Keratinocyte (primary cell): Measurements from ENCODE around the gene TIMM50. TPM values are rescaled to one million over a fixed set of nuclear protein-coding genes. Genes with fewer than 3 reads are reported as not detected.

Source experiments
- DNase-seq: peaks from one replicate; pipeline ENCODE4 v3.0.0-alpha.2; 2011; ENCODE audit warnings: low read depth, missing footprints, low spot score
- FAIRE-seq: peaks from 2 replicates; lab custom pipeline; 2011; peaks lifted over from hg19 to GRCh38; lab: Jason Lieb, UNC
- H2AFZ ChIP-seq: 2 replicates; pipeline ENCODE4 v1.6.0; 2012; ENCODE audit warnings: low read length, control low read depth, inconsistent platforms; ENCODE audit not compliant: control insufficient read depth
- H3K27ac ChIP-seq: 2 replicates; pipeline ENCODE4 v1.5.1; 2011; ENCODE audit warnings: low read length; ENCODE audit not compliant: control insufficient read depth, insufficient read depth
- H3K27me3 ChIP-seq: 3 replicates; pipeline ENCODE4 v1.6.0; 2011; ENCODE audit warnings: low read length; ENCODE audit not compliant: control insufficient read depth, insufficient read depth; ENCODE audit errors: extremely low read depth
- H3K36me3 ChIP-seq, 2 experiments: 2 replicates in 1 of 2; 3 replicates in 1 of 2; pipeline ENCODE4 v1.5.1; 2011; ENCODE audit warnings: low read length in 2 of 2, mild to moderate bottlenecking in 1 of 2; ENCODE audit not compliant: control insufficient read depth in 2 of 2, insufficient read depth in 2 of 2; ENCODE audit errors: extremely low read depth in 1 of 2
- H3K4me1 ChIP-seq: 3 replicates; pipeline ENCODE4 v1.5.1; 2011; ENCODE audit warnings: low read length; ENCODE audit not compliant: control insufficient read depth, insufficient read depth; ENCODE audit errors: extremely low read depth
- H3K4me2 ChIP-seq: 3 replicates; pipeline ENCODE4 v1.6.0; 2011; ENCODE audit warnings: low read depth, low read length; ENCODE audit not compliant: control insufficient read depth, insufficient read depth; ENCODE audit errors: extremely low read depth
- H3K4me3 ChIP-seq, 3 experiments: fragments of 200-600 bp in 1 of 3; sonication (generic) in 1 of 3; 2 replicates in 2 of 3; 3 replicates in 1 of 3; pipeline ENCODE4 v1.5.1; 2011 to 2016; ENCODE audit warnings: low read length in 3 of 3, mild to moderate bottlenecking in 3 of 3, control low read depth in 2 of 3, inconsistent platforms in 1 of 3, low read depth in 1 of 3, mixed read lengths in 1 of 3, mixed run types in 1 of 3, moderate library complexity in 1 of 3; ENCODE audit not compliant: control insufficient read depth in 2 of 3, insufficient read depth in 2 of 3; ENCODE audit errors: extremely low read depth in 1 of 3
- H3K79me2 ChIP-seq: 2 replicates; pipeline ENCODE4 v1.6.0; 2012; ENCODE audit warnings: low read length; ENCODE audit not compliant: control insufficient read depth, insufficient read depth
- H3K9ac ChIP-seq: 3 replicates; pipeline ENCODE4 v1.6.0; 2011; ENCODE audit warnings: low read length; ENCODE audit not compliant: control insufficient read depth, insufficient read depth; ENCODE audit errors: extremely low read depth
- H3K9me1 ChIP-seq: 3 replicates; pipeline ENCODE4 v1.6.0; 2011; ENCODE audit warnings: low read length; ENCODE audit not compliant: control insufficient read depth, insufficient read depth; ENCODE audit errors: extremely low read depth
- H3K9me3 ChIP-seq: 2 replicates; pipeline ENCODE4 v1.5.1; 2012; ENCODE audit warnings: low read depth, low read length; ENCODE audit not compliant: control insufficient read depth
- H4K20me1 ChIP-seq: 3 replicates; pipeline ENCODE4 v1.6.0; 2011; ENCODE audit warnings: low read length; ENCODE audit not compliant: control insufficient read depth, insufficient read depth; ENCODE audit errors: extremely low read depth
- CTCF ChIP-seq, 3 experiments: IDR thresholded peaks in 1 of 3; conservative IDR thresholded peaks in 1 of 3; optimal IDR thresholded peaks in 1 of 3; 2 replicates in 2 of 3; 3 replicates in 1 of 3; pipeline versions ENCODE3 to v1.5.1; 2011; ENCODE audit warnings: low read length in 3 of 3, mild to moderate bottlenecking in 3 of 3, moderate library complexity in 2 of 3, control low read depth in 1 of 3, inconsistent platforms in 1 of 3; ENCODE audit not compliant: insufficient read depth in 2 of 3; ENCODE audit errors: extremely low read depth in 1 of 3
- EZH2 ChIP-seq: IDR thresholded peaks from one replicate; pipeline ENCODE4 v1.6.1; 2012; ENCODE audit warnings: inconsistent platforms, mild to moderate bottlenecking, low read length, moderate library complexity
- dilution Hi-C: fragments of 300-500 bp; cut with MboI; formaldehyde crosslinking; loops from one replicate; pipeline ENCODE4 v1.7.0; 2020; ENCODE audit warnings: low sequenced_read_pairs; ENCODE audit not compliant: extremely low pct_ligation_motif_present
- polyA plus RNA-seq, 5 experiments: library from polyadenylated mRNA; depleted of rRNA in 3 of 5; stranded (reverse) in 3 of 5; stranded (forward) in 1 of 5; unstranded in 1 of 5; fragments of >200 nt; gene quantifications; 1 replicate in 1 of 5; 2 replicates in 3 of 5; 3 replicates in 1 of 5; pipeline versions ENCODE4 v1.2.1 to v1.2.3, GENCODE V29; 2011 to 2012; ENCODE audit warnings: missing spikeins in 2 of 5, low read depth in 1 of 5, low replicate concordance in 1 of 5

TIMM50 gene
- polyA plus RNA-seq, 1 donor (not counting 4 experiments of a cell fraction or from before 2014, with no cell fraction given) = 85.5 TPM

DNA sequence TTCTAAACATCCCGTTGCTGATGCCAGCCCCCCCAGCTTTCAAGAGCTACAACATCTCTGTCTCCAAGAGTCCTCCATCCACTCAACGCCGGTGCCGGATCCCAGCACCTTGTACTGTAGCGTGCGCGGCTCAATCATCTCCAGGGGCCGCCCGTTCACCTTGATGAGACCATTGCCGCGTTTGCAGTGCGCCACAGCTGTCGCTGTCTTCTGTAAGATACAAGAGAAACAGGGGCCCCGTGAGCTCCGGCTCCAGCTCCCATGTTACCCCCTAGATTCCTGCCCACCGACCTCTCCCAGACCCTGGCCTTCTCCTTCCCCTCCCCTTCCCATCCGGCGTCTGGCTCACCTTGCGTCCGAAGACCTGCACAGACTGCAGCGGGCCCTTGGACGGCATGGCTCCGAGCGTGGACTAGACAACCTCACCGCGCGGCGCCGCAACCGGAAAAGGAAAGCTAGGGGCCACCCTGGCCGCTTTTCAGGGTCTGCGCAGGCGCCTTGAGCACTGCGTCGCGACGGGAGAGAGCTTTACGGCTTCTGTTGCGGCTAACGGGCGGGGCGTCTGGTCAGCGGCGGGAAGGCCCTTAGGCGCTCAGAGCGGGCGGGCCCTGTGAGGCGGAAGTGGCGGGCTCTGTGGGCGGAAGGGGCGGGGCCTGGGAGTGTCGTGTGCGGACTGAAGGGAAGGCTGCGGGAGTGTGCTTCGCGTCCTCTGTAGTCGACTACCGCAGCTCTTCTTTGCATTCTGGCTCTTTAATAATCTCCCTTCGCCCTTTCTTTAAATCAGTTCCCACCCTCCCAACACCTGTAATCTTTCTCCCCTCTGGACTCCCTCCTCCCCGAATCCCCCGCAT lies 44.9 kb upstream of the TIMM50 start, which contains the start of gene RPS16:
Gene RPS16, minus strand, starts transcription at position 451 of the 851 bp plus-strand sequence. Its CDS starts 54 bp downstream, at position 397.
- Histone ChIP-seq H3K4me2 (peak within 1 kb of the TSS; percentile 99), H3K4me1 (peaks cover 27% of the 10 kb centered on the region), H3K4me3 (peak within 1 kb of the TSS; percentile 92 to 99 (median 99)), H4K20me1 (peaks cover 15% of the 10 kb centered on the region), H3K9me1 (peaks cover 9% of the 10 kb centered on the region), H3K9ac (peak within 1 kb of the TSS; percentile 99), H3K79me2 (peaks cover 28% of the 10 kb centered on the region), H3K27me3 (no peaks in the 10 kb centered on the region), H3K36me3 (peaks cover 15 to 29% of the 10 kb centered on the region in 2 experiments), H2AFZ (peak within 1 kb of the TSS; percentile 1), H3K27ac (peak within 1 kb of the TSS; percentile 91), H3K9me3 (no peaks in the 10 kb centered on the region)
- dilution Hi-C loops = no loop called here
- TF ChIP-seq CTCF (optimal IDR thresholded peaks at IDR 0.05 in 1 of 3, IDR thresholded peaks at IDR 0.05 in 1 of 3, conservative IDR thresholded peaks at IDR 0.05 in 1 of 3; ENCODE audit: extremely low read depth in 1 of 3, insufficient read depth in 2 of 3, low read length in 3 of 3) (no peak), EZH2 (no peak)
- FAIRE-seq (no peak), DNase-seq (peak; percentile 83)

DNA sequence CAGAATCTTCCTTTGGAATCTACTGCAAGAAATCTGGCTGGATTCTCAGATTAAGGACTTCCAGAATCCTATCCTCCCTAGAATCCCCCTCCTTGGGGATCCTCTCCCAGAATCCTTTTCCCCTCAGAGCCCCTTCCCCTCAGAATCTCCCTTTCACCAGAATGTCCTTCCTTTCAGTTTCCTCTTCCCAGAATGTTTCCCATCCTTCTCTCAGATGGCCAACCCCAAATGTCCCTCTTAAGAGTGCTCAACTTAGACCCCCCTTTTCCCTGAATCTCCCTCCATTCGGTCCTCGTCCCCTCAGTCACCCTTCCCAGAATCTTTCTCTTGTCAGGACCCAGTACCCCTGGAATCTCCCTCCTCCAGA lies 44.3 kb upstream of the TIMM50 start:
- peaks cover 23% of the 10 kb centered on the region for H3K4me1 ChIP-seq
- peaks cover 6% of the 10 kb centered on the region for H3K9me1 ChIP-seq
- H3K9ac ChIP-seq = peak overlapping the region; percentile 99
- dilution Hi-C loops = no loop called here
- H4K20me1 ChIP-seq = peaks cover 15% of the 10 kb centered on the region
- peak overlapping the region; percentile 96 for H3K4me2 ChIP-seq
- FAIRE-seq = no peak
- peak overlapping the region; percentile 73 for H3K27ac ChIP-seq
- H3K36me3 ChIP-seq = peaks cover 15 to 29% of the 10 kb centered on the region in 2 experiments
- H3K79me2 ChIP-seq = peaks cover 28% of the 10 kb centered on the region
- H2AFZ ChIP-seq = peak overlapping the region; percentile 1
- H3K4me3 ChIP-seq = peak overlapping the region; percentile 75 to 92 (median 78)
- H3K27me3 ChIP-seq = no peaks in the 10 kb centered on the region
- TF ChIP-seq CTCF (optimal IDR thresholded peaks at IDR 0.05 in 1 of 3, IDR thresholded peaks at IDR 0.05 in 1 of 3, conservative IDR thresholded peaks at IDR 0.05 in 1 of 3; ENCODE audit: extremely low read depth in 1 of 3, insufficient read depth in 2 of 3, low read length in 3 of 3) (no peak), EZH2 (no peak)
- no peaks in the 10 kb centered on the region for H3K9me3 ChIP-seq
- no peak for DNase-seq
